CD14-positive monocyte (primary cell): Measurements from ENCODE around the gene ARMC9. TPM values are rescaled to one million over a fixed set of nuclear protein-coding genes. Genes with fewer than 3 reads are reported as not detected.

Experiments
- DNase-seq, 3 donors: peaks; one replicate each; pipeline ENCODE4 v3.0.0-alpha.2; 2011 to 2022
- H2AFZ ChIP-seq: 2 replicates; pipeline ENCODE4 v1.6.0; 2012; ENCODE audit warnings: mild to moderate bottlenecking, low read depth, low read length, inconsistent platforms; ENCODE audit not compliant: insufficient read depth, poor library complexity, severe bottlenecking
- H3K27ac ChIP-seq, 2 donors: 1 replicate in 1 of 2; 2 replicates in 1 of 2; pipeline ENCODE4 v1.5.1; 2012 to 2013; ENCODE audit warnings: low read length in 2 of 2, control low read depth in 1 of 2, inconsistent platforms in 1 of 2, low read depth in 1 of 2, mild to moderate bottlenecking in 1 of 2
- H3K27me3 ChIP-seq, 2 donors: one replicate each; pipeline versions ENCODE4 v1.6.0 to v1.6.1; 2011 to 2013; ENCODE audit warnings: low read length in 2 of 2; ENCODE audit not compliant: control insufficient read depth in 2 of 2, insufficient read depth in 2 of 2
- H3K36me3 ChIP-seq, 2 donors: replicated peaks in 1 of 2; 1 replicate in 1 of 2; 2 replicates in 1 of 2; pipeline versions ENCODE4 v1.5.1 to v1.6.1; 2012 to 2013; ENCODE audit warnings: low read length in 2 of 2, control low read depth in 1 of 2, inconsistent platforms in 1 of 2, mild to moderate bottlenecking in 1 of 2; ENCODE audit not compliant: insufficient read depth in 2 of 2, control insufficient read depth in 1 of 2
- H3K4me1 ChIP-seq, 2 donors: 1 replicate in 1 of 2; 2 replicates in 1 of 2; pipeline versions ENCODE4 v1.5.1 to v1.6.1; 2012 to 2013; ENCODE audit warnings: low read length in 2 of 2, control low read depth in 1 of 2, inconsistent platforms in 1 of 2, mild to moderate bottlenecking in 1 of 2, moderate library complexity in 1 of 2; ENCODE audit not compliant: insufficient read depth in 2 of 2, control insufficient read depth in 1 of 2
- H3K4me2 ChIP-seq: replicated peaks from 2 replicates; pipeline ENCODE3; 2012; ENCODE audit warnings: low read length, moderate library complexity, mild to moderate bottlenecking; ENCODE audit not compliant: poor library complexity, severe bottlenecking; ENCODE audit errors: extremely low read depth
- H3K4me3 ChIP-seq, 3 experiments: fragments of 200-600 bp in 1 of 3; sonication (generic) in 1 of 3; replicated peaks in 1 of 3; 1 replicate in 2 of 3; 2 replicates in 1 of 3; pipeline ENCODE4 v1.5.1; 2011 to 2013; ENCODE audit warnings: low read length in 3 of 3, mild to moderate bottlenecking in 3 of 3, control low read depth in 2 of 3, low read depth in 2 of 3, inconsistent platforms in 1 of 3, moderate library complexity in 1 of 3
- H3K79me2 ChIP-seq: 2 replicates; pipeline ENCODE4 v1.6.0; 2012; ENCODE audit warnings: mild to moderate bottlenecking, control low read depth, inconsistent platforms, low read length, moderate library complexity; ENCODE audit not compliant: insufficient read depth
- H3K9ac ChIP-seq: 2 replicates; pipeline ENCODE4 v1.6.0; 2017; ENCODE audit warnings: low read length, mild to moderate bottlenecking; ENCODE audit not compliant: insufficient read depth, poor library complexity, severe bottlenecking
- H3K9me3 ChIP-seq, 2 donors: replicated peaks in 1 of 2; 1 replicate in 1 of 2; 2 replicates in 1 of 2; pipeline versions ENCODE4 v1.5.1 to v1.6.1; 2012 to 2013; ENCODE audit warnings: low read length in 2 of 2, control low read depth in 1 of 2; ENCODE audit not compliant: control insufficient read depth in 1 of 2, insufficient read depth in 1 of 2
- H4K20me1 ChIP-seq: 2 replicates; pipeline ENCODE4 v1.6.0; 2012; ENCODE audit warnings: mild to moderate bottlenecking, low read length, control low read depth, moderate library complexity; ENCODE audit not compliant: insufficient read depth
- H3K27ac Mint-ChIP-seq, 7 donors: one replicate each; pipeline ENCODE4 v1.8.0; 2020; ENCODE audit warnings: mild to moderate bottlenecking in 7 of 7, mixed read lengths in 7 of 7, moderate library complexity in 6 of 7, inconsistent platforms in 2 of 7
- H3K27me3 Mint-ChIP-seq, 3 donors: one replicate each; pipeline ENCODE4 v1.8.0; 2021 to 2022; ENCODE audit warnings: low read depth in 3 of 3, mild to moderate bottlenecking in 3 of 3, mixed read lengths in 3 of 3, moderate library complexity in 3 of 3, inconsistent platforms in 1 of 3
- H3K36me3 Mint-ChIP-seq, 2 donors: one replicate each; pipeline ENCODE4 v1.8.0; 2020; ENCODE audit warnings: mixed read lengths in 2 of 2, inconsistent platforms in 1 of 2, mild to moderate bottlenecking in 1 of 2
- H3K4me1 Mint-ChIP-seq: one replicate; pipeline ENCODE4 v1.8.0; 2020; ENCODE audit warnings: mild to moderate bottlenecking, mixed read lengths
- H3K4me3 Mint-ChIP-seq, 2 donors: one replicate each; pipeline ENCODE4 v1.8.0; 2020; ENCODE audit warnings: mild to moderate bottlenecking in 2 of 2, mixed read lengths in 2 of 2, moderate library complexity in 1 of 2
- H3K9me3 Mint-ChIP-seq, 7 donors: one replicate each; pipeline ENCODE4 v1.8.0; 2020 to 2022; ENCODE audit warnings: mixed read lengths in 7 of 7, mild to moderate bottlenecking in 6 of 7, moderate library complexity in 6 of 7, inconsistent platforms in 2 of 7
- CTCF ChIP-seq: fragments of 200-600 bp; IDR thresholded peaks from one replicate; pipeline ENCODE4 v1.8.0; 2022; ENCODE audit warnings: antibody characterized with exemption, mild to moderate bottlenecking
- WGBS: methylation state at CpG from one replicate; pipeline ENCODE4 v1.1.5; 2013; ENCODE audit warnings: missing lambda C conversion rate; ENCODE audit not compliant: insufficient coverage; 5-methylcytosine and 5-hydroxymethylcytosine counted together
- intact Hi-C, 2 donors: fragments of 100-400 bp; cut with micrococcal nuclease; formaldehyde crosslinking; loops; one replicate each; pipeline versions ENCODE4 v1.15.0 to v1.15.1; 2023
- polyA plus RNA-seq, 3 donors: library from polyadenylated mRNA; depleted of rRNA in 1 of 3; unstranded in 2 of 3; stranded (reverse) in 1 of 3; fragments of 300-500 nt in 2 of 3; fragments of >200 nt in 1 of 3; fragmentation: Illumina TruSeq in 2 of 3; gene quantifications; 1 replicate in 2 of 3; 2 replicates in 1 of 3; pipeline ENCODE4 v1.2.3, GENCODE V29; 2012 to 2021

Gene ARMC9
- polyA plus RNA-seq, 3 donors: 0.07 to 0.27 TPM; not detected in 1

GRCh38 chr2:231321021-231321420 is 122.6 kb downstream of the ARMC9 start:
- peaks cover 58% of the 10 kb centered on the region for H3K4me1 Mint-ChIP-seq
- no peak for TF ChIP-seq CTCF
- H3K4me1 ChIP-seq: peaks cover 62 to 71% of the 10 kb centered on the region in 2 donors
- no peaks in the 10 kb centered on the region for H3K79me2 ChIP-seq
- peaks cover 0 to 3% of the 10 kb centered on the region in 2 donors for H3K27me3 ChIP-seq
- peak in 1 of 3 donors; percentile 24 for DNase-seq
- H3K27ac Mint-ChIP-seq: peak overlapping the region; percentile 80 to 95 (median 94)
- peaks cover 4 to 6% (median 5%) of the 10 kb centered on the region in 3 donors for H3K27me3 Mint-ChIP-seq
- H3K9me3 ChIP-seq: peaks cover 0 to 4% of the 10 kb centered on the region in 2 donors
- 63% methylated on average over 7 of the region's 7 CpGs for WGBS
- no peaks in the 10 kb centered on the region for H3K36me3 ChIP-seq
- intact Hi-C loops: no loop called here
- peak overlapping the region in 1 of 3 experiments; percentile 59 for H3K4me3 ChIP-seq
- H3K36me3 Mint-ChIP-seq: peaks cover 0 to 2% of the 10 kb centered on the region in 2 donors
- H3K9ac ChIP-seq: peak overlapping the region; percentile 16
- H2AFZ ChIP-seq: peak overlapping the region; percentile 31
- no peaks in the 10 kb centered on the region for H4K20me1 ChIP-seq
- H3K9me3 Mint-ChIP-seq: peaks cover 2 to 18% (median 5%) of the 10 kb centered on the region in 7 donors
- peak overlapping the region in 1 of 2 donors; percentile 89 for H3K4me3 Mint-ChIP-seq
- H3K4me2 ChIP-seq: peak overlapping the region; percentile 66
- peak overlapping the region; percentile 60 to 83 for H3K27ac ChIP-seq

GRCh38 chr2:231321556-231322334 is 123.3 kb downstream of the ARMC9 start:
- Mint-ChIP-seq H3K4me1 (peaks cover 52% of the 10 kb centered on the region), H3K27ac (peak overlapping the region; percentile 88 to 95 (median 94)), H3K36me3 (peaks cover 0 to 2% of the 10 kb centered on the region in 2 donors), H3K4me3 (peak overlapping the region; percentile 67 to 89), H3K27me3 (peaks cover 3 to 6% (median 4%) of the 10 kb centered on the region in 3 donors), H3K9me3 (peaks cover 0 to 14% (median 4%) of the 10 kb centered on the region in 7 donors)
- Histone ChIP-seq H3K27ac (peak overlapping the region; percentile 60 to 83), H3K27me3 (peaks cover 0 to 3% of the 10 kb centered on the region in 2 donors), H3K4me2 (peak overlapping the region; percentile 66), H3K4me3 (peak overlapping the region in 1 of 3 experiments; percentile 59), H3K4me1 (peaks cover 57 to 64% of the 10 kb centered on the region in 2 donors), H2AFZ (no peak overlapping the region), H3K36me3 (no peaks in the 10 kb centered on the region), H3K9me3 (peaks cover 0 to 4% of the 10 kb centered on the region in 2 donors), H3K79me2 (no peaks in the 10 kb centered on the region), H3K9ac (peak overlapping the region; percentile 16), H4K20me1 (no peaks in the 10 kb centered on the region)
- DNase-seq: peak; percentile 86 to 95 (median 95)
- WGBS: 0% methylated on average over 16 of the region's 22 CpGs
- no peak for TF ChIP-seq CTCF
- intact Hi-C loops: no loop called here
